ENCODE results near the gene XPC. TPM values are rescaled to one million over a fixed set of nuclear protein-coding genes. Genes with fewer than 3 reads are reported as not detected.

The XPC gene
- total RNA-seq, 2 donors from 2014 or later, result 33.0 to 40.0 TPM

DNA sequence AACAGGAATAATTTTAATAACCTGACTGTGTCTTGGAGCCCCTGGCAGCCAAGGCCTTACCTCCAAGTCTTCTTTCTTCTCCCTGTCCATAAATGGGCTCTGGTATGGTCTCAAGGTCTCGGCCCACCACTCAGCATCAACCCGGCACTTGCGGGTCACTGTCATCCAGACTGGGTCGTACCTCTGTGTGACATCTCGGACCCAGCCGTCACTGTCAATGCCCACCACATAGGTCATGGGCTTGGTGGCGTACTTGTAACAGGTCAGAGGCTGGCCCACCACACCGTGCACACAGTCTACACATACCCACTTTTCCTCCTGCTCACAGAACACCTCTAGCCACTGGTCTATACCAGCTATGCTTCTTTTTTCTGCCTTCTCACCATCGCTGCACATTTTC lies 20.4 kb downstream of the XPC start:
- Mint-ChIP-seq H3K9me3 (peaks cover 22% of the 10 kb centered on the region), H3K36me3 (ENCODE audit: low read depth) (peaks cover 90% of the 10 kb centered on the region), H3K27ac (no peak overlapping the region), H3K27me3 (ENCODE audit: insufficient read depth) (no peaks in the 10 kb centered on the region), H3K4me1 (peaks cover 4% of the 10 kb centered on the region), H3K4me3 (no peak overlapping the region)
- no peak for DNase-seq
- Histone ChIP-seq H3K9me3 (ENCODE audit: control insufficient read depth, low read length) (peaks cover 26% of the 10 kb centered on the region), H3K27ac (ENCODE audit: low read depth, low read length) (no peak overlapping the region), H3K27me3 (ENCODE audit: control insufficient read depth, insufficient read depth, low read length, poor library complexity, severe bottlenecking) (no peaks in the 10 kb centered on the region), H3K4me1 (ENCODE audit: control insufficient read depth, insufficient read depth, low read length) (no peaks in the 10 kb centered on the region), H3K36me3 (ENCODE audit: control insufficient read depth, insufficient read depth, low read length) (peaks cover 86% of the 10 kb centered on the region), H3K4me3 (ENCODE audit: low read length) (no peak overlapping the region), H3K9ac (ENCODE audit: extremely low read depth, low read length, poor library complexity, severe bottlenecking) (no peak overlapping the region)
- TF ChIP-seq, protein P1, sequence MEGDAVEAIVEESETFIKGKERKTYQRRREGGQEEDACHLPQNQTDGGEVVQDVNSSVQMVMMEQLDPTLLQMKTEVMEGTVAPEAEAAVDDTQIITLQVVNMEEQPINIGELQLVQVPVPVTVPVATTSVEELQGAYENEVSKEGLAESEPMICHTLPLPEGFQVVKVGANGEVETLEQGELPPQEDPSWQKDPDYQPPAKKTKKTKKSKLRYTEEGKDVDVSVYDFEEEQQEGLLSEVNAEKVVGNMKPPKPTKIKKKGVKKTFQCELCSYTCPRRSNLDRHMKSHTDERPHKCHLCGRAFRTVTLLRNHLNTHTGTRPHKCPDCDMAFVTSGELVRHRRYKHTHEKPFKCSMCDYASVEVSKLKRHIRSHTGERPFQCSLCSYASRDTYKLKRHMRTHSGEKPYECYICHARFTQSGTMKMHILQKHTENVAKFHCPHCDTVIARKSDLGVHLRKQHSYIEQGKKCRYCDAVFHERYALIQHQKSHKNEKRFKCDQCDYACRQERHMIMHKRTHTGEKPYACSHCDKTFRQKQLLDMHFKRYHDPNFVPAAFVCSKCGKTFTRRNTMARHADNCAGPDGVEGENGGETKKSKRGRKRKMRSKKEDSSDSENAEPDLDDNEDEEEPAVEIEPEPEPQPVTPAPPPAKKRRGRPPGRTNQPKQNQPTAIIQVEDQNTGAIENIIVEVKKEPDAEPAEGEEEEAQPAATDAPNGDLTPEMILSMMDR (conservative IDR thresholded peaks at IDR 0.05), result no peak
- 94 to 97% methylated on average over 5 to 9 of the region's 9 CpGs for WGBS, 2 experiments (ENCODE audit: insufficient coverage in 1 of 2, insufficient read length in 1 of 2)

DNA sequence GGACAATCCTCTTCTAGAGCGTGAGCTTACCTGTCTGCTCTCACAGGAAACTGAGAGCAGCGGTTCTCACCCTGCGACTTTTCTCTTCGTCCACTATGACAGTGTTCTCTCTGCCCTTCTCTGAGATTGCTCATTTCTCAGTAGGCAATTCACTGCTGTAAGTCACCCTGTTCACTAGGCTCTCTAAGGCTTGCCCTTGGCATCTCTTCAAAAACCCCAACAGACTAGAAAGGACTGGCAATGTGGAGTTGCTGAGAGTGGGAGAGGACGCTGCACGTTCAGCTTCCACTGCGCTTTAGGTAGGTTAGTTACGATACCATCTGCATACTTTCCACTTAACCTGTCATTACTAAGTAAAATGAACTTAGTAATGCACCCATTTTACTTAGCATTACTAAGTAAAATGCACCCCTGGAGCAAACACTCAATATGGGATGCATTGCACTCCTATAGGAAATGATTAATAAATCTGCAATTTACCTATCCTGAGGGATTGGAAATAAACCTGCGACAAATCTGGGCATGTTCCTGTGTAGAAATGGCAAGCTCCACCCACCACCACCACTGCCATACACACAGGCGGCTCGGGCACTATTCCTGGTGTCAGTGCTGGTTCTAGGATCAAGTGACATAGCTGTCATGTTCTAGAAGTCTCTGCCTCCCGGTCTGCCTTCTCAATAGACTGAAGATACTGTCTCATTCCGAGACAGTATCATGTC lies 21.4 kb downstream of the XPC start:
- H3K36me3 Mint-ChIP-seq (ENCODE audit: low read depth), result peaks cover 86% of the 10 kb centered on the region
- peaks cover 16% of the 10 kb centered on the region for H3K9me3 ChIP-seq (ENCODE audit: control insufficient read depth, low read length)

DNA sequence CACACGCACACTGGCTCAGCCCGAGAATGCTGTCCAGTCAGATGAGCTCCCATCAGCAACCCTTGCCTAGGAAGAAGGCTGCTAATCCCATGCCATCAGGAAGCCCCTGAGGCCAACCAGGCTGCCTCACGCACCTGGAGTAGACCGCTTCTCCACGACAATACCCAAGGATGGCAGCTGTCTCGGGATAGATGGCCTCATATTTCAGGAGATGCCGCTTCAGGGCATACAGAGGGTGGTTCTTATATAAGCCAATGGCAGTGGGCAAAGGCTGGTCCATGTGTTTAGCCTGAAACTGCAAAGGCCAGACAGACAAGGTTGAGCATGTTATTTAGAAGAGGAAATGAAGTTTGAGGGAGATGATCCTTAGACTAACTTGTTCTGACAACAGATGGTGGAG lies 22.2 kb downstream of the XPC start:
- Mint-ChIP-seq H3K9me3 (peaks cover 6% of the 10 kb centered on the region), H3K27me3 (ENCODE audit: insufficient read depth) (no peaks in the 10 kb centered on the region), H3K27ac (no peak overlapping the region), H3K36me3 (ENCODE audit: low read depth) (peaks cover 82% of the 10 kb centered on the region), H3K4me1 (peaks cover 11% of the 10 kb centered on the region), H3K4me3 (no peak overlapping the region)
- 95 to 98% methylated on average over 7 of the region's 7 CpGs for WGBS, 2 experiments (ENCODE audit: insufficient coverage in 1 of 2, insufficient read length in 1 of 2)
- DNase-seq, result no peak
- Histone ChIP-seq H3K36me3 (ENCODE audit: control insufficient read depth, insufficient read depth, low read length) (peaks cover 85% of the 10 kb centered on the region), H3K27ac (ENCODE audit: low read depth, low read length) (no peak overlapping the region), H3K4me1 (ENCODE audit: control insufficient read depth, insufficient read depth, low read length) (no peaks in the 10 kb centered on the region), H3K4me3 (ENCODE audit: low read length) (no peak overlapping the region), H3K9me3 (ENCODE audit: control insufficient read depth, low read length) (peaks cover 8% of the 10 kb centered on the region), H3K9ac (ENCODE audit: extremely low read depth, low read length, poor library complexity, severe bottlenecking) (no peak overlapping the region), H3K27me3 (ENCODE audit: control insufficient read depth, insufficient read depth, low read length, poor library complexity, severe bottlenecking) (no peaks in the 10 kb centered on the region)
- TF ChIP-seq, protein P1 (conservative IDR thresholded peaks at IDR 0.05), result no peak

More for the DNA sequence above, 21.4 kb downstream of the XPC start:
- Mint-ChIP-seq H3K27me3 (ENCODE audit: insufficient read depth) (no peaks in the 10 kb centered on the region), H3K4me1 (peaks cover 11% of the 10 kb centered on the region), H3K27ac (no peak overlapping the region), H3K4me3 (no peak overlapping the region), H3K9me3 (peaks cover 14% of the 10 kb centered on the region)
- no peak overlapping the region for H3K4me3 ChIP-seq (ENCODE audit: low read length)
- WGBS, 2 experiments (ENCODE audit: insufficient coverage in 1 of 2, insufficient read length in 1 of 2), result 93 to 99% methylated on average over 8 to 13 of the region's 13 CpGs
- no peaks in the 10 kb centered on the region for H3K4me1 ChIP-seq (ENCODE audit: control insufficient read depth, insufficient read depth, low read length)
- H3K9ac ChIP-seq (ENCODE audit: extremely low read depth, low read length, poor library complexity, severe bottlenecking), result no peak overlapping the region
- no peaks in the 10 kb centered on the region for H3K27me3 ChIP-seq (ENCODE audit: control insufficient read depth, insufficient read depth, low read length, poor library complexity, severe bottlenecking)
- no peak for DNase-seq
- TF ChIP-seq, protein P1 (conservative IDR thresholded peaks at IDR 0.05), result no peak
- no peak overlapping the region for H3K27ac ChIP-seq (ENCODE audit: low read depth, low read length)
- H3K36me3 ChIP-seq (ENCODE audit: control insufficient read depth, insufficient read depth, low read length), result peaks cover 86% of the 10 kb centered on the region

Data from endodermal cell (in vitro differentiated cells).